Liver (tissue), 9 donors: ENCODE measurements around the gene LLGL1. TPM values are rescaled to one million over a fixed set of nuclear protein-coding genes. Genes with fewer than 3 reads are reported as not detected.

Experiments
- DNase-seq: peaks from one replicate; pipeline ENCODE4 v3.0.0-alpha.2; 2017; ENCODE audit warnings: low spot score
- H3K27ac ChIP-seq, 2 donors: one replicate each; pipeline ENCODE4 v1.7.0; 2013; ENCODE audit warnings: inconsistent platforms in 2 of 2, low read length in 2 of 2, control low read depth in 1 of 2, low read depth in 1 of 2, mild to moderate bottlenecking in 1 of 2
- H3K27me3 ChIP-seq, 4 donors: one replicate each; pipeline versions ENCODE4 v1.6.1 to v1.7.0; 2013; ENCODE audit warnings: low read length in 3 of 4, inconsistent platforms in 1 of 4, mild to moderate bottlenecking in 1 of 4, moderate library complexity in 1 of 4; ENCODE audit not compliant: control insufficient read depth in 4 of 4, insufficient read depth in 4 of 4
- H3K36me3 ChIP-seq, 4 donors: one replicate each; pipeline versions ENCODE4 v1.6.1 to v1.7.0; 2013; ENCODE audit warnings: low read length in 3 of 4, mild to moderate bottlenecking in 3 of 4, low read depth in 1 of 4, moderate library complexity in 1 of 4; ENCODE audit not compliant: control insufficient read depth in 4 of 4, insufficient read depth in 3 of 4
- H3K4me1 ChIP-seq, 4 donors: one replicate each; pipeline versions ENCODE4 v1.6.1 to v1.7.0; 2013; ENCODE audit warnings: low read length in 3 of 4, mild to moderate bottlenecking in 3 of 4, moderate library complexity in 1 of 4; ENCODE audit not compliant: control insufficient read depth in 4 of 4, insufficient read depth in 4 of 4
- H3K4me3 ChIP-seq, 3 donors: one replicate each; pipeline versions ENCODE4 v1.6.1 to v1.7.0; 2013; ENCODE audit warnings: low read length in 3 of 3, control low read depth in 1 of 3, low read depth in 1 of 3, mild to moderate bottlenecking in 1 of 3
- H3K9ac ChIP-seq, 2 donors: one replicate each; pipeline ENCODE4 v1.7.0; 2013; ENCODE audit warnings: low read length in 2 of 2, mild to moderate bottlenecking in 2 of 2, moderate library complexity in 2 of 2, control low read depth in 1 of 2, low read depth in 1 of 2
- H3K9me3 ChIP-seq, 4 donors: one replicate each; pipeline versions ENCODE4 v1.6.1 to v1.7.0; 2013; ENCODE audit warnings: low read length in 3 of 4; ENCODE audit not compliant: control insufficient read depth in 4 of 4
- CTCF ChIP-seq: fragments of 150-350 bp; IDR thresholded peaks from 2 replicates; pipeline ENCODE4 v1.5.1; 2017; ENCODE audit warnings: improper control_type of control experiment, low read depth, low read length; ENCODE audit not compliant: missing input control
- FOXA1 ChIP-seq: IDR thresholded peaks from 2 replicates; pipeline ENCODE4 v1.6.1; 2016; ENCODE audit warnings: antibody characterized with exemption
- GABPA ChIP-seq, 2 donors: IDR thresholded peaks in 1 of 2; conservative IDR thresholded peaks in 1 of 2; 2 replicates each; pipeline ENCODE4 v1.6.1; 2016; ENCODE audit warnings: antibody characterized with exemption in 2 of 2, mild to moderate bottlenecking in 1 of 2, moderate library complexity in 1 of 2
- HNF4G ChIP-seq: IDR thresholded peaks from 2 replicates; pipeline ENCODE4 v1.6.1; 2016; ENCODE audit warnings: antibody characterized with exemption
- NR2F2 ChIP-seq: IDR thresholded peaks from 2 replicates; pipeline ENCODE4 v1.6.1; 2016; ENCODE audit warnings: antibody characterized with exemption
- RXRA ChIP-seq, 2 donors: IDR thresholded peaks; 2 replicates each; pipeline ENCODE4 v1.6.1; 2017 to 2018; ENCODE audit warnings: antibody characterized with exemption in 2 of 2, mild to moderate bottlenecking in 1 of 2
- TAF1 ChIP-seq: conservative IDR thresholded peaks from 2 replicates; pipeline ENCODE4 v1.6.1; 2016; ENCODE audit warnings: antibody characterized with exemption, mild to moderate bottlenecking
- WGBS: extraction: QIAGEN DNeasy Blood & Tissue Kit; methylation state at CpG from one replicate; pipeline ENCODE4 v1.1.7; 2013; 5-methylcytosine and 5-hydroxymethylcytosine counted together
- polyA plus RNA-seq, 2 donors: library from polyadenylated mRNA; stranded (reverse) in 1 of 2; unstranded in 1 of 2; fragments of 200-250 nt in 1 of 2; fragments of >200 nt in 1 of 2; fragmentation: Nextera tagmentation in 1 of 2; extraction: Ambion mirVana in 1 of 2; gene quantifications; one replicate each; pipeline versions ENCODE4 v1.2.1 to v1.2.3, GENCODE V29; 2013 to 2015
- total RNA-seq, 2 donors: library from RNA; depleted of rRNA; stranded (reverse); fragments of >200 nt; gene quantifications; one replicate each; pipeline ENCODE4 v1.2.3, GENCODE V29; 2014
- TF ChIP-seq, protein P1 (sequence below): IDR thresholded peaks from 2 replicates; pipeline ENCODE4 v1.6.1; 2016; ENCODE audit warnings: antibody characterized with exemption
- TF ChIP-seq, protein P2 (sequence below): IDR thresholded peaks from 2 replicates; pipeline ENCODE4 v1.6.1; 2016; ENCODE audit warnings: antibody characterized with exemption, mild to moderate bottlenecking
- TF ChIP-seq, protein P3 (sequence below): IDR thresholded peaks from 2 replicates; pipeline ENCODE4 v1.6.1; 2016; ENCODE audit warnings: antibody characterized with exemption
- donor health status: healthy.
- donor health status: healthy.
- donor health status: healthy.
- donor health status: healthy.
- donor health status: healthy.

Gene LLGL1
- total and polyA plus RNA-seq, 4 donors: 0.39 to 12.0 (median 2.8) TPM

DNA sequence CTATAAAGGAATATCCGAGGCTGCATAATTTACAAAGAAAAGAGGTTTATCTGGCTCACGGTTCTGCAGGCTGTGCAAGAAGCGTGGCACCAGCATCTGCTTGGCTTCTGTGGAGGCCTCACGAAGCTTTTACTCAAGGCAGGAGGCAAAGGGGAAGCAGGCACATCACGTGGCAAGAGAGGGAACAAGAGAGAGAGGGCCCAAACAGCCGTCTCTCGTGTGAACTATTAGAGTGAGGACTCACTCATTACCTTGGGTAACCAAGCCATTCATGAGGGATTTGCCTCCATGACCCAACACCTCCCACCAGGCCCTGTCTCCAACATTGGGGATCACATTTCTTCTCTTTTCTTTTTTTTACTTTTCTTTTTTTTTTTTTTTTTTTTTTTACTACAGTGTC, 49.3 kb upstream of the LLGL1 start:
- Histone ChIP-seq H3K9me3 (no peaks in the 10 kb centered on the region), H3K9ac (no peak overlapping the region), H3K4me3 (no peak overlapping the region), H3K4me1 (peaks cover 0 to 9% (median 5%) of the 10 kb centered on the region in 4 donors), H3K36me3 (no peaks in the 10 kb centered on the region), H3K27me3 (no peaks in the 10 kb centered on the region), H3K27ac (no peak overlapping the region)
- TF ChIP-seq, protein P1, sequence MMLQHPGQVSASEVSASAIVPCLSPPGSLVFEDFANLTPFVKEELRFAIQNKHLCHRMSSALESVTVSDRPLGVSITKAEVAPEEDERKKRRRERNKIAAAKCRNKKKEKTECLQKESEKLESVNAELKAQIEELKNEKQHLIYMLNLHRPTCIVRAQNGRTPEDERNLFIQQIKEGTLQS: no peak
- no peak for TF ChIP-seq CTCF
- TF ChIP-seq HNF4G: no peak
- no peak for TF ChIP-seq TAF1
- TF ChIP-seq GABPA (IDR thresholded peaks at IDR 0.05 in 1 of 2, conservative IDR thresholded peaks at IDR 0.05 in 1 of 2): no peak
- TF ChIP-seq, protein P2, sequence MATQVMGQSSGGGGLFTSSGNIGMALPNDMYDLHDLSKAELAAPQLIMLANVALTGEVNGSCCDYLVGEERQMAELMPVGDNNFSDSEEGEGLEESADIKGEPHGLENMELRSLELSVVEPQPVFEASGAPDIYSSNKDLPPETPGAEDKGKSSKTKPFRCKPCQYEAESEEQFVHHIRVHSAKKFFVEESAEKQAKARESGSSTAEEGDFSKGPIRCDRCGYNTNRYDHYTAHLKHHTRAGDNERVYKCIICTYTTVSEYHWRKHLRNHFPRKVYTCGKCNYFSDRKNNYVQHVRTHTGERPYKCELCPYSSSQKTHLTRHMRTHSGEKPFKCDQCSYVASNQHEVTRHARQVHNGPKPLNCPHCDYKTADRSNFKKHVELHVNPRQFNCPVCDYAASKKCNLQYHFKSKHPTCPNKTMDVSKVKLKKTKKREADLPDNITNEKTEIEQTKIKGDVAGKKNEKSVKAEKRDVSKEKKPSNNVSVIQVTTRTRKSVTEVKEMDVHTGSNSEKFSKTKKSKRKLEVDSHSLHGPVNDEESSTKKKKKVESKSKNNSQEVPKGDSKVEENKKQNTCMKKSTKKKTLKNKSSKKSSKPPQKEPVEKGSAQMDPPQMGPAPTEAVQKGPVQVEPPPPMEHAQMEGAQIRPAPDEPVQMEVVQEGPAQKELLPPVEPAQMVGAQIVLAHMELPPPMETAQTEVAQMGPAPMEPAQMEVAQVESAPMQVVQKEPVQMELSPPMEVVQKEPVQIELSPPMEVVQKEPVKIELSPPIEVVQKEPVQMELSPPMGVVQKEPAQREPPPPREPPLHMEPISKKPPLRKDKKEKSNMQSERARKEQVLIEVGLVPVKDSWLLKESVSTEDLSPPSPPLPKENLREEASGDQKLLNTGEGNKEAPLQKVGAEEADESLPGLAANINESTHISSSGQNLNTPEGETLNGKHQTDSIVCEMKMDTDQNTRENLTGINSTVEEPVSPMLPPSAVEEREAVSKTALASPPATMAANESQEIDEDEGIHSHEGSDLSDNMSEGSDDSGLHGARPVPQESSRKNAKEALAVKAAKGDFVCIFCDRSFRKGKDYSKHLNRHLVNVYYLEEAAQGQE: no peak
- no peak for DNase-seq
- 88% methylated on average over 7 of the region's 7 CpGs for WGBS

DNA sequence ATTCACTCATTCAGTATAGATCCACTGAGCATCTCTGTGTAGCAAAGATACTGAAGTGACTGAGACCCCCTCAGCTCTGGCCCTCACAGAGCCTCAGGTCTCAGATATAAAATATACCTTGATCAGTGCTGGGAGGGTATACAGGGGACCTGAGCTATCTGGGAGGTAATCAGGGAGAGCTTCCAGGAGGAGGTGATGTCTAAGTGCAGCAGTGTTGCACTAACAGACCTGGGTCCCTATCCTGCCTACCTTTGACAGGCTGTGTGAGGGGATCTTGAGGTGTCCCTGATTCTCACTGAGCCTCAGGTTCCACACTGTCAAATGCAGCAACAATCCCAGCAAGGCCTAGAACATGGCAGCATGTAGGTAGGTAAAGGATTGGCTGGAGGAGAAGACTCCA, 48.3 kb upstream of the LLGL1 start:
- Histone ChIP-seq H3K9ac (no peak overlapping the region), H3K9me3 (no peaks in the 10 kb centered on the region), H3K27me3 (no peaks in the 10 kb centered on the region), H3K4me1 (peaks cover 4 to 16% (median 8%) of the 10 kb centered on the region in 4 donors), H3K27ac (no peak overlapping the region), H3K36me3 (no peaks in the 10 kb centered on the region), H3K4me3 (no peak overlapping the region)
- TF ChIP-seq NR2F2 (no peak), FOXA1 (no peak)
- TF ChIP-seq, protein P3, sequence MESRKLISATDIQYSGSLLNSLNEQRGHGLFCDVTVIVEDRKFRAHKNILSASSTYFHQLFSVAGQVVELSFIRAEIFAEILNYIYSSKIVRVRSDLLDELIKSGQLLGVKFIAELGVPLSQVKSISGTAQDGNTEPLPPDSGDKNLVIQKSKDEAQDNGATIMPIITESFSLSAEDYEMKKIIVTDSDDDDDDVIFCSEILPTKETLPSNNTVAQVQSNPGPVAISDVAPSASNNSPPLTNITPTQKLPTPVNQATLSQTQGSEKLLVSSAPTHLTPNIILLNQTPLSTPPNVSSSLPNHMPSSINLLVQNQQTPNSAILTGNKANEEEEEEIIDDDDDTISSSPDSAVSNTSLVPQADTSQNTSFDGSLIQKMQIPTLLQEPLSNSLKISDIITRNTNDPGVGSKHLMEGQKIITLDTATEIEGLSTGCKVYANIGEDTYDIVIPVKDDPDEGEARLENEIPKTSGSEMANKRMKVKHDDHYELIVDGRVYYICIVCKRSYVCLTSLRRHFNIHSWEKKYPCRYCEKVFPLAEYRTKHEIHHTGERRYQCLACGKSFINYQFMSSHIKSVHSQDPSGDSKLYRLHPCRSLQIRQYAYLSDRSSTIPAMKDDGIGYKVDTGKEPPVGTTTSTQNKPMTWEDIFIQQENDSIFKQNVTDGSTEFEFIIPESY: no peak
- no peak for DNase-seq

DNA sequence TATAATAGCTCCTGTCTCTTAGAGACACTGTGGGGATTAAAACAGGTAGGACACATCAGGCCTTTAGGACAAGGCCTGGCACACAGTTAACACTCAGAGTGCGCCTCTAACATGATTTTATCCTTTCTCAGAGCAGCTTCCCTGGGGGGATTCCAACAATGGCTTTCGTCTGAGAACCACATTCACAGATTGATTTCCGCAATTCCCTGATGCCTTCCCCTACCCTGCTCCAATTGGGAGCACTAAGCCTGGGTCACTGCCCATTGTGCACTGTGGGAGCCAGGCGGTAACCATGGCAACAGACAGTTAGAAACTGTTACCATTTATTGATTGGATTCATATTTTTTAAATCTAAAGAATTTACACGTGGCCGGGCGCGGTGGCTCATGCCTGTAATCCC, 47.7 kb upstream of the LLGL1 start:
- H3K27ac ChIP-seq: no peak overlapping the region
- no peaks in the 10 kb centered on the region for H3K27me3 ChIP-seq
- H3K4me3 ChIP-seq: no peak overlapping the region
- no peak overlapping the region for H3K9ac ChIP-seq
- peaks cover 7 to 20% (median 12%) of the 10 kb centered on the region in 4 donors for H3K4me1 ChIP-seq
- no peaks in the 10 kb centered on the region for H3K36me3 ChIP-seq
- DNase-seq: no peak
- TF ChIP-seq RXRA (IDR thresholded peaks at IDR 0.05) (no peak), HNF4G (no peak)
- no peaks in the 10 kb centered on the region for H3K9me3 ChIP-seq
- 96% methylated on average over 8 of the region's 8 CpGs for WGBS
